ENCODE results near the gene CCDC172.

CCDC172 gene

DNA sequence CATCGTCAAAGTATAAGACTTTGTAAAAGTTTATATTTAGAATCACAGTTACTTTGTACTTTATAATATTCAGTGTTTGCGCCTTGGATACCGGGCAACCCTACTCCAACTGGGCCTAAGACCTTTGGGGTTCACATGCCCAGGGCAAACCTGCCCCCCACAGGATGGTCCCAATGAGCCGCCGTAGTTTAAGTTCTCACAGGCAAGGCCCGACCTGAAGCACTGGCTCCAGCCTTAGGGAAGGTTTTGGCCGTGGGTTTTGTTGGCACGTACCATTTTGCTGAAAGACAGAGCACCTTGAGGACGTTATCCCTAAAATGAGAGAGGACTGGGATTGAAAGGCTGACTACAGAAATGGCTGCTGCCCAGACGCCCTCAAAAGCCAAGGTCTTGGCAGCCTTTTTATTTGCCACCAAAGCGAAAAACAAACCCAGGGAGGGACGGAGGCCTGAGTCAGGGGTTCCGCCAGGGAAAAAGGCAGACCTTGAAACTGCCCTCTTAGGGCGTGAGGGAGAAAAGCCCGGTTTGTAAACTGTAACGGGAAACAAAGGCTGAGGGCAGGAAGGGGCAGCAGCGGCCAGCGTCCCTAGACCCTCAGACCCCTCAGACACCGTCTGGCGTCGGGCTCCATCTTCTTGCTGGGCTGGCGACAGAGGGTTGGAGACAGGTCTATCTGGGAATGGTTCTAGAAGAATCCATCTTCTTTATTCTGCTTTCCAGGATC, at the start of gene CCDC172:
Gene CCDC172, plus strand, starts transcription at position 222 of the 724 bp plus-strand sequence. CDS start 564 bp downstream, outside the sequence.
- Mint-ChIP-seq H3K36me3 (no peaks in the 10 kb centered on the region), H3K27ac (no peak within 1 kb of the TSS), H3K27me3 (no peaks in the 10 kb centered on the region), H3K4me1 (no peaks in the 10 kb centered on the region), H3K4me3 (no peak within 1 kb of the TSS), H3K9me3 (peaks cover 2% of the 10 kb centered on the region)
- DNase-seq (ENCODE audit: low spot score in 2 of 2): no peak
- ATAC-seq (ENCODE audit: low read depth): no peak

GRCh38 chr10:116276981-116277380, 47.3 kb upstream of the CCDC172 start:
- no peak for DNase-seq (ENCODE audit: low spot score in 2 of 2)
- no peaks in the 10 kb centered on the region for H3K36me3 Mint-ChIP-seq
- peaks cover 4% of the 10 kb centered on the region for H3K4me1 Mint-ChIP-seq
- peaks cover 5% of the 10 kb centered on the region for H3K9me3 Mint-ChIP-seq
- H3K27ac Mint-ChIP-seq: no peak overlapping the region
- ATAC-seq (ENCODE audit: low read depth): no peak
- no peak overlapping the region for H3K4me3 Mint-ChIP-seq
- peaks cover 13% of the 10 kb centered on the region for H3K27me3 Mint-ChIP-seq

DNA sequence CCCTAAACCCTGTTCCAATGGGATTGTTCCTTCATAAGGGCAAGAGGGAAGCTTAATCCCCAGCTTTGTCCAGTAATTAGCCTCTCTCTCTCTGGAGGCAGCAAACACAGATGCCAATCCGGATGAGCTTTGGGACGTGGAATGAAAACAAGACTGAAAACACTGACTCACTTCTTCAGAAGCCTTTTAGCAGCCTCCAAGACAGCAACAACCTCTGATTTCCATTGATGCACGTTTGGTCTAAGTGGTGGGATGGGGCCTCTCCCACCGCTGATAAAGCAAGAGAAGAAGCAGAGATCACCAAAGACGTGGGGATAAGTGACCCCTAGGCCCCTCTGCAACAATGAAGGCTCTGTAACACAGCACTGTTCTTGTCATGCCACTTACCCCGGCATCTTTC, 45.4 kb upstream of the CCDC172 start:
- Mint-ChIP-seq H3K4me1 (no peaks in the 10 kb centered on the region), H3K36me3 (no peaks in the 10 kb centered on the region), H3K27ac (no peak overlapping the region), H3K4me3 (no peak overlapping the region), H3K9me3 (peaks cover 4% of the 10 kb centered on the region), H3K27me3 (peaks cover 9% of the 10 kb centered on the region)
- ATAC-seq (ENCODE audit: low read depth) (no peak), DNase-seq (ENCODE audit: low spot score in 2 of 2) (no peak)

GRCh38 chr10:116281775-116282174, 42.5 kb upstream of the CCDC172 start:
- H3K27ac Mint-ChIP-seq: no peak overlapping the region
- peaks cover 3% of the 10 kb centered on the region for H3K9me3 Mint-ChIP-seq
- DNase-seq (ENCODE audit: low spot score in 2 of 2) (no peak), ATAC-seq (ENCODE audit: low read depth) (no peak)
- H3K27me3 Mint-ChIP-seq: no peaks in the 10 kb centered on the region
- no peak overlapping the region for H3K4me3 Mint-ChIP-seq
- no peaks in the 10 kb centered on the region for H3K4me1 Mint-ChIP-seq
- H3K36me3 Mint-ChIP-seq: no peaks in the 10 kb centered on the region

- no peak for ATAC-seq (ENCODE audit: low read depth)
- H3K36me3 Mint-ChIP-seq: no peaks in the 10 kb centered on the region
These were observed 37.5 kb upstream of the CCDC172 start for GRCh38 chr10:116286626-116287200.

DNA sequence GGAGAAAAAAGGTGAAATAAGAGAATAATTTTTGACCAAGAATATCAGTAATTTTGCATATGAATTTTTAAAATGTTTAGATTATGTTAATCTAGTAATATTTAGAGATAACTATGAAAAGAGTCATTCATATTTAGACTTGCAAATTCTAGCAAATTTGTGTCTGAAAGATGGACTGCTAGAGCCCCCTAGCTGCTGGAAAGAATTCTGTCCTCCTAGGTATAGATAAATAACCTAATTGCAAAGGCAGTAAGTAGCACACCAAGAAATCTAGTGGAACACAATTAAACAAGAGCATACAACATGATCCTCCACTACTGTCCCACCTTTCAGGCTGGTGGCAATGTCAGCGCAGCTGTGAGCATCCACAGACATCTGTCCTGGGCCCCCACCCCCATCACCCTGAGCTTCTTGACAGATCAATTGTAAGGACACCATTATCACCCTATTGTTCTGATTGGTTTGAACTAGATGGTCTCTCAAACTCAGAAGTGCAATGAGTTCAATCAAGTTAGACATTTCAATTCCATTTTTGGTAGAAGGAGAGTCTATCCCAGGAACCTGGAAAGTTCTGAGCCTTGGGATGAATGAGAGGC, 36.2 kb upstream of the CCDC172 start:
- ATAC-seq (ENCODE audit: low read depth): no peak
- H3K36me3 Mint-ChIP-seq: no peaks in the 10 kb centered on the region
- no peak overlapping the region for H3K4me3 Mint-ChIP-seq
- no peak overlapping the region for H3K27ac Mint-ChIP-seq
- no peak for DNase-seq (ENCODE audit: low spot score in 2 of 2)
- H3K4me1 Mint-ChIP-seq: no peaks in the 10 kb centered on the region
- peaks cover 2% of the 10 kb centered on the region for H3K27me3 Mint-ChIP-seq
- no peaks in the 10 kb centered on the region for H3K9me3 Mint-ChIP-seq

More at GRCh38 chr10:116286626-116287200, 37.5 kb upstream of the CCDC172 start:
- H3K4me1 Mint-ChIP-seq: no peaks in the 10 kb centered on the region
- H3K27ac Mint-ChIP-seq: no peak overlapping the region
- H3K9me3 Mint-ChIP-seq: no peaks in the 10 kb centered on the region
- H3K4me3 Mint-ChIP-seq: no peak overlapping the region
- no peak for DNase-seq (ENCODE audit: low spot score in 2 of 2)
- peaks cover 2% of the 10 kb centered on the region for H3K27me3 Mint-ChIP-seq

GRCh38 chr10:116289652-116290051, 34.6 kb upstream of the CCDC172 start:
- H3K4me1 Mint-ChIP-seq: no peaks in the 10 kb centered on the region
- H3K4me3 Mint-ChIP-seq: no peak overlapping the region
- no peak for ATAC-seq (ENCODE audit: low read depth)
- H3K36me3 Mint-ChIP-seq: no peaks in the 10 kb centered on the region
- peaks cover 4% of the 10 kb centered on the region for H3K27me3 Mint-ChIP-seq
- DNase-seq (ENCODE audit: low spot score in 2 of 2): no peak
- no peak overlapping the region for H3K27ac Mint-ChIP-seq
- H3K9me3 Mint-ChIP-seq: peaks cover 1% of the 10 kb centered on the region

GRCh38 chr10:116292493-116292892, 31.8 kb upstream of the CCDC172 start:
- H3K4me3 Mint-ChIP-seq: no peak overlapping the region
- H3K27me3 Mint-ChIP-seq: peaks cover 6% of the 10 kb centered on the region

GRCh38 chr10:116296291-116296721, 27.9 kb upstream of the CCDC172 start:
- Mint-ChIP-seq H3K4me1 (no peaks in the 10 kb centered on the region), H3K9me3 (peaks cover 1% of the 10 kb centered on the region)

More at GRCh38 chr10:116292493-116292892, 31.8 kb upstream of the CCDC172 start:
- ATAC-seq (ENCODE audit: low read depth) (no peak), DNase-seq (ENCODE audit: low spot score in 2 of 2) (no peak)
- Mint-ChIP-seq H3K36me3 (no peaks in the 10 kb centered on the region), H3K9me3 (peaks cover 1% of the 10 kb centered on the region), H3K4me1 (no peaks in the 10 kb centered on the region), H3K27ac (no peak overlapping the region)

GRCh38 chr10:116298586-116298985, 25.7 kb upstream of the CCDC172 start:
- Mint-ChIP-seq H3K27me3 (peaks cover 3% of the 10 kb centered on the region), H3K27ac (no peak overlapping the region), H3K4me3 (no peak overlapping the region), H3K36me3 (no peaks in the 10 kb centered on the region), H3K9me3 (no peaks in the 10 kb centered on the region), H3K4me1 (no peaks in the 10 kb centered on the region)
- DNase-seq (ENCODE audit: low spot score in 2 of 2) (no peak), ATAC-seq (ENCODE audit: low read depth) (no peak)

More at GRCh38 chr10:116296291-116296721, 27.9 kb upstream of the CCDC172 start:
- no peak for DNase-seq (ENCODE audit: low spot score in 2 of 2)
- no peak overlapping the region for H3K27ac Mint-ChIP-seq
- H3K27me3 Mint-ChIP-seq: peaks cover 5% of the 10 kb centered on the region
- no peaks in the 10 kb centered on the region for H3K36me3 Mint-ChIP-seq
- ATAC-seq (ENCODE audit: low read depth): no peak
- no peak overlapping the region for H3K4me3 Mint-ChIP-seq

DNA sequence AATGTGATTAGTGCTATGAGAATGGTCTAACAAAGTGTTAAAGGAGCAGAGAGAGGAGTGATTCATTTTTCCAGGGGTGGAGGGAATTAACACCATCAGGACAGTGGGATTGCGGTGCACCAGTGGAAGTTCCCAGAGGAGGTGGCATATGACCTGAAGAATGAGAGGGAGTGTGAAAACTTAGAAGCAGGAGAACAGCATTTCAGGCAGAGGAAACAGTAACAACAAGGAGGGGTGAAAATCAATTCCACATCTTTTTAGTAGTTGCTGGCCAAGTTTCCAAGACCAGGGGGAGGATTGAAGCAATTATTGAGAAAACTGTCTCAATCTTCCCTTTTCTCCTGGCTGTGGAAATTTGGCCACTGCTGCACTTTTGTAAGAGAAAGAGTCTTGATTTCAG, 23.7 kb upstream of the CCDC172 start:
- DNase-seq (ENCODE audit: low spot score in 2 of 2) (no peak), ATAC-seq (ENCODE audit: low read depth) (no peak)
- Mint-ChIP-seq H3K27ac (no peak overlapping the region), H3K27me3 (peaks cover 3% of the 10 kb centered on the region), H3K4me3 (no peak overlapping the region), H3K36me3 (no peaks in the 10 kb centered on the region), H3K4me1 (no peaks in the 10 kb centered on the region), H3K9me3 (no peaks in the 10 kb centered on the region)

DNA sequence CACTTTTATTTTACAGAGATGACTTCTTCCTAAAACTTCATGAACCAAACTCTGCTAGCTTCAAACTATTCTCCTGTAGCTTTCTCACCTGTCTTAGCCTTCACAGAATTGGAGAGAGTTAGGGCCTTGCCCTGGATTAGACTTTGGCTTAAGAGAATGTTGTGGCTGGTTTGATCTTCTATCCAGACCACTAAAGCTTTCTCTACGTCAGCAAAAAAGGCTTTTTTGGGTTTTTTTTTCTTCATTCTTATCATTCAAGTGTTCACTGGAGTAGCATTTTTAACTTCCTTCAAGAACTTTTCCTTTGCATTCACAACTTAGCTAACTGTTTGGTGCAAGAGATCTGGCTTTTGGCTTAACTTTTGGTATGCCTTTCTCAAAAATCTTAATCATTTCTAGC, 19.3 kb upstream of the CCDC172 start:
- Mint-ChIP-seq H3K27me3 (no peaks in the 10 kb centered on the region), H3K27ac (no peak overlapping the region), H3K4me1 (no peaks in the 10 kb centered on the region), H3K36me3 (no peaks in the 10 kb centered on the region), H3K9me3 (no peaks in the 10 kb centered on the region), H3K4me3 (no peak overlapping the region)
- DNase-seq (ENCODE audit: low spot score in 2 of 2) (no peak), ATAC-seq (ENCODE audit: low read depth) (no peak)

GRCh38 chr10:116306847-116307246, 17.4 kb upstream of the CCDC172 start:
- Mint-ChIP-seq H3K27ac (no peak overlapping the region), H3K27me3 (no peaks in the 10 kb centered on the region), H3K9me3 (peaks cover 2% of the 10 kb centered on the region), H3K36me3 (no peaks in the 10 kb centered on the region), H3K4me3 (no peak overlapping the region), H3K4me1 (no peaks in the 10 kb centered on the region)
- DNase-seq (ENCODE audit: low spot score in 2 of 2): no peak
- ATAC-seq (ENCODE audit: low read depth): no peak

DNA sequence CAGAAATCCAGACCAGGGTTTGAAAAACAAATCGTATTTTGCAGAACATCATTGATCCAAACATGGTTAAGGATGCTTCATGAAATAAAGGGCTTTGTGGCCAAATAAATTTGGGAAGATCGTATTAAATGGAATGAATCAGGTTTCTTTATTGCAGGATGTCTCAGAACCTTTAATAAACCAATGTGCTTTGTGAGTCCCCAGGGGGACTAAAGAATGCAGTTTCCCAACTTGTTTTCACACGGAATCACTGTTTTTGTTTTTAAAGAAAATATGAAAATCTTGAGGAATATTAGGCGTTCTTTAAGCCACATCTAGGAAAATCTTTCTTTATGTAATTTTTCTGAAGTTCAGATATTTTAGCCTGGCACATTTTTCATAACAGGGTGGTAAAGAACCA, 16.8 kb upstream of the CCDC172 start:
- Mint-ChIP-seq H3K36me3 (no peaks in the 10 kb centered on the region), H3K4me3 (no peak overlapping the region), H3K9me3 (peaks cover 2% of the 10 kb centered on the region), H3K27ac (no peak overlapping the region), H3K27me3 (no peaks in the 10 kb centered on the region), H3K4me1 (no peaks in the 10 kb centered on the region)
- no peak for DNase-seq (ENCODE audit: low spot score in 2 of 2)
- ATAC-seq (ENCODE audit: low read depth): no peak
